ENCODE results near the gene C1QTNF5. TPM values are rescaled to one million over a fixed set of nuclear protein-coding genes. Genes with fewer than 3 reads are reported as not detected.

C1QTNF5 gene
- total RNA-seq, 4 donors from 2014 or later: 10.3 to 26.4 (median 11.8) TPM

GRCh38 chr11:119314726-119315125 is 26.0 kb downstream of the C1QTNF5 start:
- no peak for DNase-seq
- TF ChIP-seq CTCF (IDR thresholded peaks at IDR 0.05) (no peak), POLR2A (IDR thresholded peaks at IDR 0.05) (no peak)
- Histone ChIP-seq H3K36me3 (peaks cover 0 to 15% (median 0%) of the 10 kb centered on the region in 3 donors), H3K4me3 (peak overlapping the region in 3 of 4 donors; percentile 23 to 61 (median 56)), H3K27me3 (no peaks in the 10 kb centered on the region), H3K9me3 (no peaks in the 10 kb centered on the region), H3K4me1 (peaks cover 0 to 25% (median 15%) of the 10 kb centered on the region in 4 donors), H3K27ac (peak overlapping the region in 2 of 4 donors; percentile 81 to 87)

GRCh38 chr11:119310682-119311052 is 30.0 kb downstream of the C1QTNF5 start:
- no peak for DNase-seq
- no peak overlapping the region for H3K27ac ChIP-seq
- no peaks in the 10 kb centered on the region for H3K27me3 ChIP-seq
- peaks cover 0 to 10% (median 5%) of the 10 kb centered on the region in 4 donors for H3K4me1 ChIP-seq
- peaks cover 0 to 21% (median 0%) of the 10 kb centered on the region in 3 donors for H3K36me3 ChIP-seq
- no peaks in the 10 kb centered on the region for H3K9me3 ChIP-seq
- no peak for TF ChIP-seq POLR2A (IDR thresholded peaks at IDR 0.05)
- no peak for TF ChIP-seq CTCF (IDR thresholded peaks at IDR 0.05)
- no peak overlapping the region for H3K4me3 ChIP-seq

GRCh38 chr11:119309953-119310681 is 30.6 kb downstream of the C1QTNF5 start:
- no peak for TF ChIP-seq CTCF (IDR thresholded peaks at IDR 0.05)
- no peak for TF ChIP-seq POLR2A (IDR thresholded peaks at IDR 0.05)
- Histone ChIP-seq H3K9me3 (no peaks in the 10 kb centered on the region), H3K4me3 (no peak overlapping the region), H3K4me1 (peaks cover 0 to 6% (median 3%) of the 10 kb centered on the region in 4 donors), H3K27me3 (no peaks in the 10 kb centered on the region), H3K27ac (no peak overlapping the region), H3K36me3 (peaks cover 0 to 21% (median 0%) of the 10 kb centered on the region in 3 donors)
- no peak for DNase-seq

DNA sequence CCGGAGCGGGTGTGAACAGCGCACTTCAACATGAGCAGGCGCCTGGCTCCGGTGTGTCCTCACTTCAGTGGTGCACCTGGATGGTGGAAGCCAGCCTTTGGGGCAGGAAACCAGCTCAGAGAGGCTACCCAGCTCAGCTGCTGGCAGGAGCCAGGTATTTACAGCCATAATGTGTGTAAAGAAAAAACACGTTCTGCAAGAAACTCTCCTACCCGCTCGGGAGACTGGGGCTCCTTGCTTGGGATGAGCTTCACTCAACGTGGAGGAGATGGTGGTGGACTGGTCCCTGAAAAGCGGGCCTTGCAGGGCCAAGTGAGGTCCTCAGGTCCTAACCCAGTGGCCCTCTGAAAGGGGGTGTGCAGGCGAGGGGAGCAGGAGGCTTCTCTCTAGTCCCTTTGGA is 31.3 kb downstream of the C1QTNF5 start:
- Histone ChIP-seq H3K27ac (no peak overlapping the region), H3K9me3 (no peaks in the 10 kb centered on the region), H3K4me1 (no peaks in the 10 kb centered on the region), H3K4me3 (no peak overlapping the region), H3K36me3 (peaks cover 0 to 21% (median 0%) of the 10 kb centered on the region in 3 donors), H3K27me3 (no peaks in the 10 kb centered on the region)
- no peak for DNase-seq
- TF ChIP-seq CTCF (IDR thresholded peaks at IDR 0.05) (no peak), POLR2A (IDR thresholded peaks at IDR 0.05) (no peak)

DNA sequence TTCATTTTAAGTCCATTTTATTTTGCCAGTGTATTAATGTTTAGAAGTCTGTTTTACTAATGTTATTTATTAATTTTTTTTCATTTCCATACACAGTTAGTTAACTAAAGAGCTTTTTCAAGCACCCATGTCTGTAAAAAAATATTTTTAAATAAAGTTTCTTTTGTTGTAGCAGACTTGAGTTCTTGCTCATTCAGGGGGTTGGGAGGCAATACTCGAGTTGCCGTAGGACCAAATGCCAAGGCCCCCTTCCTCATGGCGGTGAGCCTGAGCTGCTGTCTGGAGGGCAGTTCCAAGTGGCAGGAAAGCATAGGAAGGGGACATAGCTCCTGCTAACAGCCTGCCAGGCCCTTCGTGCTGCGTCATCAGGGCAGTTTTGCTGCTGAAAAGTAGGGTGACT is 32.7 kb downstream of the C1QTNF5 start:
- Histone ChIP-seq H3K36me3 (peaks cover 0 to 30% (median 0%) of the 10 kb centered on the region in 3 donors), H3K4me3 (no peak overlapping the region), H3K27me3 (no peaks in the 10 kb centered on the region), H3K27ac (no peak overlapping the region), H3K9me3 (no peaks in the 10 kb centered on the region), H3K4me1 (no peaks in the 10 kb centered on the region)
- TF ChIP-seq POLR2A (IDR thresholded peaks at IDR 0.05): no peak
- no peak for TF ChIP-seq CTCF (IDR thresholded peaks at IDR 0.05)
- no peak for DNase-seq
